WTC11 (cell line): Measurements from ENCODE around the gene PLA2G12A. TPM values are rescaled to one million over a fixed set of nuclear protein-coding genes. Genes with fewer than 3 reads are reported as not detected.

Source experiments
- GABPB1 ChIP-seq: sonication (generic); formaldehyde crosslinking; IDR thresholded peaks from 2 replicates; pipeline ENCODE4 v1.8.1; 2023; ENCODE audit warnings: mild to moderate bottlenecking, missing genetic modification reagents
- GTF2I ChIP-seq: fragments of 250-450 bp; sonication (Bioruptor Pico); conservative IDR thresholded peaks from 2 replicates; pipeline ENCODE4 v1.4.0; 2021; ENCODE audit warnings: mild to moderate bottlenecking
- NR2C2 ChIP-seq: sonication (generic); formaldehyde crosslinking; IDR thresholded peaks from 2 replicates; pipeline ENCODE4 v1.8.0; 2022; ENCODE audit warnings: mild to moderate bottlenecking, missing genetic modification reagents
- RELA ChIP-seq: sonication (generic); formaldehyde crosslinking; IDR thresholded peaks from 2 replicates; pipeline ENCODE4 v1.8.1; 2022; ENCODE audit warnings: missing genetic modification reagents, mild to moderate bottlenecking, borderline replicate concordance
- ZNF423 ChIP-seq: fragments of 250-450 bp; sonication (Bioruptor Pico); IDR thresholded peaks from 2 replicates; pipeline ENCODE4 v2.1.2; 2022; ENCODE audit warnings: mild to moderate bottlenecking, moderate library complexity
- total RNA-seq: library from RNA; stranded (reverse); gene quantifications from 3 replicates; pipeline ENCODE4 v1.2.3, GENCODE V29; 2021
- TF ChIP-seq, protein P1 (sequence below): sonication (generic); formaldehyde crosslinking; IDR thresholded peaks from 2 replicates; pipeline ENCODE4 v1.8.1; 2023; ENCODE audit warnings: mild to moderate bottlenecking, moderate library complexity, missing genetic modification reagents
- TF ChIP-seq, protein P2 (sequence below): sonication (generic); formaldehyde crosslinking; IDR thresholded peaks from 2 replicates; pipeline ENCODE4 v1.8.1; 2023; ENCODE audit warnings: mild to moderate bottlenecking, missing genetic modification reagents, moderate library complexity
- TF ChIP-seq, protein P3 (sequence below): fragments of 250-450 bp; sonication (Bioruptor Pico); conservative IDR thresholded peaks from 2 replicates; pipeline ENCODE4 v1.9.0; 2021; ENCODE audit warnings: mild to moderate bottlenecking
- TF ChIP-seq, protein P4 (sequence below): fragments of 250-450 bp; sonication (Bioruptor Pico); IDR thresholded peaks from 2 replicates; pipeline ENCODE4 v1.9.0; 2021; ENCODE audit warnings: mild to moderate bottlenecking

Gene PLA2G12A
- total RNA-seq, 1 experiment from 2014 or later: 47.3 TPM

DNA sequence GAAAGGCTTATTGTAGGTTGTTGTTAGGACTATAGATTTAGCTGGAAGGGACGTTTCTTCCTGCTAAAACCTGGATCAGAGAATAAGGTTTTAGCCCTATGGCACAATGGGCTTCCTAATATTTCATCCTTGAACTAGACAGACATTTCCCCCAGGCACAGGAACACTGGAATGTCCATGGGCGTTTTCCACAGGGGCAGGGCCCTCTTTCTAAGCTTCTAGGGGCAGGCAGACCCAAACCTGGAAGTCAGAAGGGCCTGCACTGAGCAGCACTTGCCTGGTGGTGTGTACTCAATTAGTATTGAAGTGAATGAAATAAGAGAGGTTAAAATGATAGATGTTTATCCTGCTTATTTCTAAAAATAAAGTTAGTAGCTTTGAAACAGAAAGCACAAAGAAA, 67.8 kb downstream of the PLA2G12A start (continued):
- TF ChIP-seq, protein P1, sequence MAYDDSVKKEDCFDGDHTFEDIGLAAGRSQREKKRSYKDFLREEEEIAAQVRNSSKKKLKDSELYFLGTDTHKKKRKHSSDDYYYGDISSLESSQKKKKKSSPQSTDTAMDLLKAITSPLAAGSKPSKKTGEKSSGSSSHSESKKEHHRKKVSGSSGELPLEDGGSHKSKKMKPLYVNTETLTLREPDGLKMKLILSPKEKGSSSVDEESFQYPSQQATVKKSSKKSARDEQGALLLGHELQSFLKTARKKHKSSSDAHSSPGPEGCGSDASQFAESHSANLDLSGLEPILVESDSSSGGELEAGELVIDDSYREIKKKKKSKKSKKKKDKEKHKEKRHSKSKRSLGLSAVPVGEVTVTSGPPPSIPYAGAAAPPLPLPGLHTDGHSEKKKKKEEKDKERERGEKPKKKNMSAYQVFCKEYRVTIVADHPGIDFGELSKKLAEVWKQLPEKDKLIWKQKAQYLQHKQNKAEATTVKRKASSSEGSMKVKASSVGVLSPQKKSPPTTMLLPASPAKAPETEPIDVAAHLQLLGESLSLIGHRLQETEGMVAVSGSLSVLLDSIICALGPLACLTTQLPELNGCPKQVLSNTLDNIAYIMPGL (CRISPR knock-in tag): no peak
- TF ChIP-seq GABPB1 (CRISPR knock-in tag): no peak
- TF ChIP-seq ZNF423 (CRISPR knock-in tag): no peak
- TF ChIP-seq, protein P2, sequence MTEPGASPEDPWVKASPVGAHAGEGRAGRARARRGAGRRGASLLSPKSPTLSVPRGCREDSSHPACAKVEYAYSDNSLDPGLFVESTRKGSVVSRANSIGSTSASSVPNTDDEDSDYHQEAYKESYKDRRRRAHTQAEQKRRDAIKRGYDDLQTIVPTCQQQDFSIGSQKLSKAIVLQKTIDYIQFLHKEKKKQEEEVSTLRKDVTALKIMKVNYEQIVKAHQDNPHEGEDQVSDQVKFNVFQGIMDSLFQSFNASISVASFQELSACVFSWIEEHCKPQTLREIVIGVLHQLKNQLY: no peak
- TF ChIP-seq RELA (CRISPR knock-in tag): no peak
- TF ChIP-seq NR2C2: no peak
- TF ChIP-seq GTF2I: no peak
- TF ChIP-seq, protein P3, sequence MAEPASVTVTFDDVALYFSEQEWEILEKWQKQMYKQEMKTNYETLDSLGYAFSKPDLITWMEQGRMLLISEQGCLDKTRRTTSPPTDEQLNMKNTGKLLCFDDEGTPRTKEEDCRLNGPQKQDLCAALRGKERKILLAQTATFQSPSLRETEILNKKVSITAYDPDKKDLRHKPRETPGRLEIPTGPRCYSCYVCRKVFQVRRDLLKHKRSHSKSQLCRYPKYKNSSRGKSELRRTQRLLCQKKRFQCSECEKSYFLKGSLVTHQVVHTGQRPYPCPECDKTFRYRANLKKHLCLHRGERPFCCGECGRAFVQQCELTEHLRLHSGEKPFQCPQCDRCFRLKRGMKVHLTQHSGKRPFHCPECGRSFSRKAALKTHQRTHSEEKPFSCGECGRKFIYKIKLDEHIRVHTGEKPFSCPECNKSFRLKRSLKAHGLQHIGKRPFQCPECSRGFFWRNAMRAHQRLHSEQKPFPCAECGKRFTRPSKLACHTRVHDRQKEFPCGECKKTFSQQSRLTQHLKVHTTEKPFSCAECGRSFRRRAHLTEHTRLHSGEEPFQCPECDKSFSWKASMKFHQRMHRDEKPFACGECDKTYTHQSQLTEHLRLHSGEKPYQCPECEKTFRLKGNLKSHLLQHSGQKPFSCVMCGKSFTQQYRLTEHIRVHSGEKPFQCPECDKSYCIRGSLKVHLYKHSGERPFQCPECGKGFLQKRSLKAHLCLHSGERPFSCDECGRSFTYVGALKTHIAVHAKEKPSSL: no peak
- TF ChIP-seq, protein P4, sequence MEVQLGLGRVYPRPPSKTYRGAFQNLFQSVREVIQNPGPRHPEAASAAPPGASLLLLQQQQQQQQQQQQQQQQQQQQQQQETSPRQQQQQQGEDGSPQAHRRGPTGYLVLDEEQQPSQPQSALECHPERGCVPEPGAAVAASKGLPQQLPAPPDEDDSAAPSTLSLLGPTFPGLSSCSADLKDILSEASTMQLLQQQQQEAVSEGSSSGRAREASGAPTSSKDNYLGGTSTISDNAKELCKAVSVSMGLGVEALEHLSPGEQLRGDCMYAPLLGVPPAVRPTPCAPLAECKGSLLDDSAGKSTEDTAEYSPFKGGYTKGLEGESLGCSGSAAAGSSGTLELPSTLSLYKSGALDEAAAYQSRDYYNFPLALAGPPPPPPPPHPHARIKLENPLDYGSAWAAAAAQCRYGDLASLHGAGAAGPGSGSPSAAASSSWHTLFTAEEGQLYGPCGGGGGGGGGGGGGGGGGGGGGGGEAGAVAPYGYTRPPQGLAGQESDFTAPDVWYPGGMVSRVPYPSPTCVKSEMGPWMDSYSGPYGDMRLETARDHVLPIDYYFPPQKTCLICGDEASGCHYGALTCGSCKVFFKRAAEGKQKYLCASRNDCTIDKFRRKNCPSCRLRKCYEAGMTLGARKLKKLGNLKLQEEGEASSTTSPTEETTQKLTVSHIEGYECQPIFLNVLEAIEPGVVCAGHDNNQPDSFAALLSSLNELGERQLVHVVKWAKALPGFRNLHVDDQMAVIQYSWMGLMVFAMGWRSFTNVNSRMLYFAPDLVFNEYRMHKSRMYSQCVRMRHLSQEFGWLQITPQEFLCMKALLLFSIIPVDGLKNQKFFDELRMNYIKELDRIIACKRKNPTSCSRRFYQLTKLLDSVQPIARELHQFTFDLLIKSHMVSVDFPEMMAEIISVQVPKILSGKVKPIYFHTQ (CRISPR knock-in tag): no peak
- TF ChIP-seq, all 79 proteins: peak for 0

Other genes with a start within 250 kb of the PLA2G12A start
- 11.2 to 26.8 TPM (median 13.1 TPM) in 3 replicates for gene MCUB, start 169.8 kb downstream of the PLA2G12A start, total RNA-seq
- 23.7 to 26.0 TPM (median 24.5 TPM) in 3 replicates for gene CASP6, start 26.6 kb downstream of the PLA2G12A start, total RNA-seq
- gene CFI, start 71.9 kb upstream of the PLA2G12A start, total RNA-seq: 0.16 to 0.25 TPM in 2 of 3 replicates, not detected in the other
- 26.1 to 32.3 TPM (median 26.9 TPM) in 3 replicates for gene GAR1, start 85.7 kb upstream of the PLA2G12A start, total RNA-seq
- gene RRH, start 97.9 kb upstream of the PLA2G12A start, total RNA-seq: 0.11 to 0.21 TPM in 2 of 3 replicates, not detected in the other
- 0.07 to 0.14 TPM (median 0.11 TPM) in 3 replicates for gene LRIT3, start 118.0 kb upstream of the PLA2G12A start, total RNA-seq
- 2.5 to 2.6 TPM (median 2.5 TPM) in 3 replicates for gene EGF, start 182.8 kb upstream of the PLA2G12A start, total RNA-seq